NCI-H146 treated with DMSO at 0.1 percent for 48 hours (cell line): ENCODE results near the gene IGFBPL1.

Experiments used
- DNase-seq: peaks from one replicate; lab custom pipeline; 2025; ENCODE audit not compliant: unreplicated experiment; lab: John Stamatoyannopoulos, UW

Gene IGFBPL1

GRCh38 chr9:38358390-38359296 is 65.6 kb downstream of the IGFBPL1 start:
- DNase-seq, result peak; percentile 48

GRCh38 chr9:38357350-38358114 is 66.7 kb downstream of the IGFBPL1 start:
- DNase-seq, result no peak

GRCh38 chr9:38356851-38357250 is 67.4 kb downstream of the IGFBPL1 start:
- DNase-seq, result no peak
